GM12872 (cell line): ENCODE data around the gene TIMM10.

Experiments used
- TF ChIP-seq, protein P1 (sequence below): IDR thresholded peaks from 3 replicates; pipeline ENCODE4 v1.5.1; 2011; ENCODE audit warnings: low read depth, mild to moderate bottlenecking, low read length, moderate library complexity; ENCODE audit not compliant: insufficient read depth

The TIMM10 gene

DNA sequence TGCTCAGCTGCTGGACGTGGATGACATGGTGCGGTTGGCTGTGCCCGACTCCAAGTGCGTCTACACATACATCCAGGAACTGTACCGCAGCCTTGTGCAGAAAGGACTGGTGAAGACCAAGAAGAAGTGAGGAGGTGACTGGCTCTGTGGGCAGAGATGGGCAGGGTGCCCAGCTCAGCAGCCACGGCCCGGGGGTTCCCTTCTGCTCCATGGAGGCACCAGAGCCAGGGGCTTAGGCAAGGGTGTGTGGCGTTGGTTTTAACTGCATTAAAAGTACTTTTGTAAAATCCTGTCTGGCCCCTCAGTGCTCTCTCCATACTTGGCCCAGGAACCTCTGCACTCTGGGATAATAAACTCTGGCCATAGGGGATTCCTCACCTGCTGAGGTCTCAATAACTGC lies 19.4 kb upstream of the TIMM10 start:
- TF ChIP-seq, protein P1, sequence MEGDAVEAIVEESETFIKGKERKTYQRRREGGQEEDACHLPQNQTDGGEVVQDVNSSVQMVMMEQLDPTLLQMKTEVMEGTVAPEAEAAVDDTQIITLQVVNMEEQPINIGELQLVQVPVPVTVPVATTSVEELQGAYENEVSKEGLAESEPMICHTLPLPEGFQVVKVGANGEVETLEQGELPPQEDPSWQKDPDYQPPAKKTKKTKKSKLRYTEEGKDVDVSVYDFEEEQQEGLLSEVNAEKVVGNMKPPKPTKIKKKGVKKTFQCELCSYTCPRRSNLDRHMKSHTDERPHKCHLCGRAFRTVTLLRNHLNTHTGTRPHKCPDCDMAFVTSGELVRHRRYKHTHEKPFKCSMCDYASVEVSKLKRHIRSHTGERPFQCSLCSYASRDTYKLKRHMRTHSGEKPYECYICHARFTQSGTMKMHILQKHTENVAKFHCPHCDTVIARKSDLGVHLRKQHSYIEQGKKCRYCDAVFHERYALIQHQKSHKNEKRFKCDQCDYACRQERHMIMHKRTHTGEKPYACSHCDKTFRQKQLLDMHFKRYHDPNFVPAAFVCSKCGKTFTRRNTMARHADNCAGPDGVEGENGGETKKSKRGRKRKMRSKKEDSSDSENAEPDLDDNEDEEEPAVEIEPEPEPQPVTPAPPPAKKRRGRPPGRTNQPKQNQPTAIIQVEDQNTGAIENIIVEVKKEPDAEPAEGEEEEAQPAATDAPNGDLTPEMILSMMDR = no peak

DNA sequence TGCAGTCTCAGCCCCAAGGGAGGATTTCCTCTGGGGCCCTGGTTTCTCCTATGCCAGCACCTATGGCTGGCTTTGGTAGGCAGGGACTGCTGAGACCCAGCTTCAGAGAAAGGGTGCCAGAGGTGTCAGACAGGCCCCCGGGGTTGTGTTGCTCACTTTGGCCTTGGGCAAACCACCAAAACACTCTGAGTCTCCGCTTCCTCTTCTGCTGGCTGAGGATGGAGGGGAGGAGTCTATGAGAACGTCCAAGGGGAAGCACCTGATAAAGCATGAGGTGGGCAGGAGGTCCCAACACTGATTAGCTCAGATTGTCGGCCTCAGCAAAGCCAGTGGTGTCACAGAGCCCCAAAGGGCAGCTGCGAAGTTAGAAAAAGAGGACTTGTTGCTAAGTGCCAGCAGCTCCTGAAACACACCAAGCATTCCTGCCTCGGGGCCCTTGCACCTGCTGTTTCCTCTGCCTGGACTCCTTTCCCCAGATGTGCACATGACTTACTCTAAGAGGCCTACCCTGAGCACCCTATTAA lies 17.4 kb upstream of the TIMM10 start:
- TF ChIP-seq, protein P1 = no peak

DNA sequence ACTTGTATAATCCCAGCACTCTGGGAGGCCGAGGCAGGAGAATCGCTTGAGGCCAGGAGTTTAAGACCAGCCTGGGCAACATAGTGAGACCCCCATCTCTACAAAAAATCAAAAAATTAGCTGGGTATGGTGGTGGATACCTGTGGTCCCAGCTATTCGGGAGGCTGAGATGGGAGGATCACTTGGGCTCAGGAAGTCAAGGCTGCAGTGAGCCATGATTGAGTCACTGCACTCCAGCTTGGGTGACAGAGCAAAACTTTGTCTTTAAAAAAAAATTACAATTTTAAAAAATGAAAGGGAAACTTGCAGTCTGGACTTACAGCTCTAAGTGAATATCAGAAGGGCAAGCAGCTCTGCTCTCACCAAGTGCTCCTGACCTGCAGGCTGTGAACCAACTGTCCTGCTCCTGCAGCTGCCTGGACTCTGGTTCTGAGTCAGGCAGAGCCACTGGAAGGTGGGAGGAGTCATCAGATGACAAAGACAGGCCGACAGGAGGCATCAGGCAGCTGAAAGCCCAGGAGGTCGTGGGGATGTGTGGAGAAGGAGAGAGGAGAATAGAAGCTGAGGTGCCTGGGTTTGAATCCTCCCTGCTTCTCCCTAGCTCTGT lies 16.4 kb upstream of the TIMM10 start:
- TF ChIP-seq, protein P1 = no peak

DNA sequence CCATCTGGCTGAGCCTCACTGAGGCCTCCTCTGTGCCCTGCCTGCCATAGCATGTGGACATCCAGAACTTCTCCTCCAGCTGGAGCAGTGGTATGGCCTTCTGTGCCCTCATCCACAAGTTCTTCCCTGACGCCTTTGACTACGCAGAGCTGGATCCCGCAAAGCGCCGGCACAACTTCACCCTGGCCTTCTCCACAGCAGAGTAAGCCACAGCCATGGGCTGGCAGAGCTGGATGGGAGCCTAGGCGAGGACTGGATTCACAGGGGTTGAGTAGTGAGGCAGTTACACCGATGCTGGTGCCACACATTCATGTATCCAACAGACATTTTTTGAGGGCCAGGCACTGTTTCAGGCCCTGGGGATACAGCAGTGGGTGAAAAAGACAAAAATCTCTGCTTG lies 15.9 kb upstream of the TIMM10 start:
- TF ChIP-seq, protein P1 = no peak

DNA sequence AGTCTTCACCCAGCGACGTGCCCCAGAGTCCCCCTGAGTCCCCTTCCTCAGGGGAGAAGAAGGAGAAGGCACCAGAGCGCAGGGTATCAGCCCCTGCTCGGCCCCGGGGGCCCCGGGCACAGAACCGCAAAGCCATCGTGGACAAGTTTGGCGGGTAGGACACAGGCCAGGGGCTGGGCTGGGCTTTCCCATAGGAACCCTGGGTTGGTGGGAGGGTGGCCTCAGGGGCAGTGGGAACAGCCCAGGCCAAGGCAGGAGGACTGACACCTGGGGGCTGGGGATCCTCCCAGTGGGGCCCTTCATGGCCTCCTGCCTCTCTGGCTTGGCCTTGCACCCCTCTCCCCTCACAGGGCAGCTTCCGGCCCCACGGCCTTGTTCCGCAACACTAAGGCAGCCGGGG lies 15.3 kb upstream of the TIMM10 start:
- TF ChIP-seq, protein P1 = no peak

DNA sequence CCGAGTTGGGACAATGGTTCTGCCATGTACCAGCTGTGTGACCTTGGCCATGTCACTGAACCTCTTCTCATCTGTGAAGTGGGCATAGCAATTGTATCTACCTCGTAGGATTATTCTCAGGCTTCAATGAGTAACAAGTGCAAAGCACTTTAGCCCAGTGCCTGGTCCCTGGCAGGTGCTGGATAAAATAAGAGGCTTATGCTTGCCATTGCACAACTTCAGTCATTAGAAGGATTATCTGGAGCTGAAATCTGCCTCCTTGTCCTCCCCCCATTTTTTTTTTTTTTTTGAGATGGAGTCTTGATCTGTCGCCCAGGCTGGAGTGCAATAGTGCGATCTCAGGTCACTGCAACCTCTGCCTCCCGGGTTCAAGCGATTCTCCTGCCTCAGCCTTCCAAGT lies 14.0 kb upstream of the TIMM10 start:
- TF ChIP-seq, protein P1 = no peak

DNA sequence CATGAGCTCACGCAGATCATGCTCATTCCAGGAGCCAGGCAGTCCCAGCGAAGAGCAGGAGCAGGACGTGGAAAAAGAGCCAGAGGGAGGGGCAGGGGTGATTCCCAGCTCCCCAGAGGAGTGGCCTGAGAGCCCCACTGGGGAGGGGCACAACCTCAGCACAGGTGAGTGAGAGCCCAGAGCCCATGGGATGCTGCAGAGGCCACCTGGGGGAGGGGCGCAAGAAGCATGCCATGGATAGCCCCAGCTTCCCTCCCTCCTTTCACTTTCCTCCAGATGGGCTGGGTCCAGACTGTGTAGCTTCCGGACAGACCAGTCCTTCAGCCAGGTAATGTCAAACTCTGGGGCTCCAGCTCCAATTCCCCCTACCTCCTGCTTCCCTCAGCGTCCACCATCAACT lies 13.0 kb upstream of the TIMM10 start:
- TF ChIP-seq, protein P1 = no peak
